Lower lobe of right lung (tissue), 2 donors: ENCODE data around the gene IPO13. TPM values are rescaled to one million over a fixed set of nuclear protein-coding genes. Genes with fewer than 3 reads are reported as not detected.

Experiments used
- ATAC-seq, 2 donors: fragments of 200-7000 bp; cut with Tn5 transposase; one replicate each; pipeline ENCODE4 v1.9.1; 2020 to 2022; ENCODE audit warnings: mild to moderate bottlenecking in 2 of 2, moderate library complexity in 2 of 2
- DNase-seq: peaks from one replicate; pipeline ENCODE4 v3.0.0-alpha.2; 2020
- H3K27ac ChIP-seq: fragments of 200-600 bp; one replicate; pipeline ENCODE4 v1.8.0; 2022
- H3K27me3 ChIP-seq: fragments of 200-600 bp; one replicate; pipeline ENCODE4 v1.8.0; 2022; ENCODE audit warnings: low read depth
- H3K36me3 ChIP-seq: fragments of 200-600 bp; one replicate; pipeline ENCODE4 v1.8.0; 2022; ENCODE audit warnings: mild to moderate bottlenecking
- H3K4me1 ChIP-seq: fragments of 200-600 bp; one replicate; pipeline ENCODE4 v1.8.0; 2022
- H3K4me3 ChIP-seq: fragments of 200-600 bp; one replicate; pipeline ENCODE4 v1.8.0; 2022; ENCODE audit warnings: mild to moderate bottlenecking
- H3K9me3 ChIP-seq: fragments of 200-600 bp; one replicate; pipeline ENCODE4 v1.8.0; 2022
- CTCF ChIP-seq: fragments of 200-600 bp; IDR thresholded peaks from one replicate; pipeline ENCODE4 v1.8.0; 2022; ENCODE audit warnings: antibody characterized with exemption, mild to moderate bottlenecking
- intact Hi-C: fragments of 100-400 bp; cut with DNase I; formaldehyde crosslinking; loops from one replicate; pipeline ENCODE4 v1.11.0; 2022
- total RNA-seq: library from RNA; stranded (reverse); fragmentation: NEBNext Ultra II Directional; extraction: Animal tissue kit (Norgen Biotek cat#: 25700); gene quantifications from one replicate; pipeline ENCODE4 v1.2.1, GENCODE V29; 2021
- donor health status: DM: no; HTN: yes; CAD: no; lungs with severe emphysema.

The IPO13 gene
- total RNA-seq, 1 donor from 2014 or later = 28.2 TPM

DNA sequence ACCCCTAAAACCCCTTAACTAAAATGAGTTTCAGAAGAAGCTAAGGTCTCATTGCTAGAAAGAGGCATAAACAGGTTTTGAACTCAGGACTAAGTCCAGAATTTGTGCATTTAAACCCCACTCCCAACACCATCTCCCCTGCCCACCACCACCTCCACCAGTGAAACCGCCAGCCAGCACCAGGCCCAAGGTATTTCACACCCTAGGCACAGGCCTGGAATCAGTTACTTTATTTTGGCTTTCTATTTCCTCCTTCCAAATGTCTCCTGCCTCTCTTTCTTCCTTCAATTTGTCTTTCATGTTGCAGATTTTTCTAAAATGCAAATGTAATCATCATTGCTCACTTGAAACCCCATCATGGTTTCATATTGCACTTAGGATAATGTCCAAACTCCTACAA is 1.9 kb upstream of the IPO13 start:
- DNase-seq (no peak), ATAC-seq (no peak)
- Histone ChIP-seq H3K9me3 (no peaks in the 10 kb centered on the region), H3K4me3 (no peak overlapping the region), H3K27me3 (no peaks in the 10 kb centered on the region), H3K4me1 (peaks cover 37% of the 10 kb centered on the region), H3K27ac (no peak overlapping the region), H3K36me3 (peaks cover 4% of the 10 kb centered on the region)
- TF ChIP-seq CTCF = no peak
- intact Hi-C loops = no loop called here

DNA sequence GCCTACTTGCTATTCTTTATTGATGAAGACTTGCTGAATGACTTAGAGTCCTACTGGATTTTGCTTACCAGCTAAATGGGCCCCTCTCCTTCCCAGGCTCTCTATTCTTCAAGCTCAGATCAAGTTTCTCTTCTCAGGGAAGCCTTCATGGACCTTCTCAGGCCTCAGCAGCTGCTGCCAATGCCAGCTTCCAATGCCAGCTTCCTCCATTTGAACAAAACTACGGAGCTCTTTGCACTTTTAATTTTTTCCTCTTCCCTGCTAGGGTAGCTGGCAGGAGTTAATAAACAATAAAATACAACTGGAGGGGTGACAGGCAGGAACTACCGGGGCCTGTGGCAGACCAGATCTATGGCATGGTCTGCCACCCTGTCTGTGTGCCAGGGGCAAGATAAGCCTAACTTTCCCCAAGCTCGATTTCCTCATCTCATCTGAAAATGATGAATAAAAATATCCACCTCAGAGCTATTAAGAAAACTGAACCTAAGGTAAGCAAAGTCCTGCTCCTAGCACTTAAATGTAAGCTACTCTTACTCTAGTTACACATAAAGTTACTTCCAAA is 995 bp upstream of the IPO13 start:
- Histone ChIP-seq H3K27me3 (no peaks in the 10 kb centered on the region), H3K27ac (peak overlapping the region; percentile 100), H3K9me3 (no peaks in the 10 kb centered on the region), H3K4me1 (peaks cover 37% of the 10 kb centered on the region), H3K36me3 (peaks cover 12% of the 10 kb centered on the region), H3K4me3 (peak overlapping the region; percentile 74)
- intact Hi-C loops = no loop called here
- ATAC-seq (no peak), DNase-seq (no peak)
- TF ChIP-seq CTCF = no peak

GRCh38 chr1:43947061-43947873 is 517 bp downstream of the IPO13 start:
- ATAC-seq (peak in 1 of 2 donors; percentile 55), DNase-seq (no peak)
- intact Hi-C loops = no loop called here
- Histone ChIP-seq H3K36me3 (peaks cover 16% of the 10 kb centered on the region), H3K9me3 (no peaks in the 10 kb centered on the region), H3K4me1 (peaks cover 37% of the 10 kb centered on the region), H3K27ac (peak overlapping the region; percentile 100), H3K4me3 (peak overlapping the region; percentile 74), H3K27me3 (no peaks in the 10 kb centered on the region)
- TF ChIP-seq CTCF = no peak

GRCh38 chr1:43947874-43948437 is 1.2 kb downstream of the IPO13 start:
- no peak for DNase-seq
- Histone ChIP-seq H3K4me1 (peaks cover 37% of the 10 kb centered on the region), H3K9me3 (no peaks in the 10 kb centered on the region), H3K36me3 (peaks cover 16% of the 10 kb centered on the region), H3K4me3 (peak overlapping the region; percentile 74), H3K27me3 (no peaks in the 10 kb centered on the region), H3K27ac (no peak overlapping the region)
- no peak for ATAC-seq
- intact Hi-C loops = no loop called here
- no peak for TF ChIP-seq CTCF

GRCh38 chr1:43949678-43950077 is 2.9 kb downstream of the IPO13 start:
- TF ChIP-seq CTCF = no peak
- Histone ChIP-seq H3K27ac (no peak overlapping the region), H3K27me3 (no peaks in the 10 kb centered on the region), H3K4me3 (no peak overlapping the region), H3K4me1 (peaks cover 33% of the 10 kb centered on the region), H3K36me3 (peaks cover 16% of the 10 kb centered on the region), H3K9me3 (no peaks in the 10 kb centered on the region)
- DNase-seq (no peak), ATAC-seq (no peak)
- intact Hi-C loops = no loop called here
